Measurements from ENCODE around the gene CANX. TPM values are rescaled to one million over a fixed set of nuclear protein-coding genes. Genes with fewer than 3 reads are reported as not detected.
A peak's percentile ranks its signal among the peaks of the same experiment; 100 is the strongest.
"Not testable (repeated sequence)": the region's sequence is repeated elsewhere in the genome, so short reads cannot be mapped to it uniquely, and the experiment has no call there.

The CANX gene, protein sequence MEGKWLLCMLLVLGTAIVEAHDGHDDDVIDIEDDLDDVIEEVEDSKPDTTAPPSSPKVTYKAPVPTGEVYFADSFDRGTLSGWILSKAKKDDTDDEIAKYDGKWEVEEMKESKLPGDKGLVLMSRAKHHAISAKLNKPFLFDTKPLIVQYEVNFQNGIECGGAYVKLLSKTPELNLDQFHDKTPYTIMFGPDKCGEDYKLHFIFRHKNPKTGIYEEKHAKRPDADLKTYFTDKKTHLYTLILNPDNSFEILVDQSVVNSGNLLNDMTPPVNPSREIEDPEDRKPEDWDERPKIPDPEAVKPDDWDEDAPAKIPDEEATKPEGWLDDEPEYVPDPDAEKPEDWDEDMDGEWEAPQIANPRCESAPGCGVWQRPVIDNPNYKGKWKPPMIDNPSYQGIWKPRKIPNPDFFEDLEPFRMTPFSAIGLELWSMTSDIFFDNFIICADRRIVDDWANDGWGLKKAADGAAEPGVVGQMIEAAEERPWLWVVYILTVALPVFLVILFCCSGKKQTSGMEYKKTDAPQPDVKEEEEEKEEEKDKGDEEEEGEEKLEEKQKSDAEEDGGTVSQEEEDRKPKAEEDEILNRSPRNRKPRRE
- total RNA-seq (2021; ENCODE audit: unreplicated experiment) (766 TPM), Bru-seq, nascent RNA (percentile 97 among the genes with signal in this experiment), BruChase-seq, experiment 1, labeled RNA remaining after a 6-hour chase (percentile 99 among the genes with signal in this experiment), BruChase-seq, experiment 2, labeled RNA remaining after a 2-hour chase (percentile 99 among the genes with signal in this experiment)
- 772 and 862 TPM in 2 replicates for polyA plus RNA-seq (2012)
- long read RNA-seq, full-length matches to known transcripts = 1,013 of 1,305 reads
- long read RNA-seq, partial matches to known transcripts = 181 of 1,305 reads
- long read RNA-seq, other reads (novel, unspliced or antisense) = 111 of 1,305 reads

DNA sequence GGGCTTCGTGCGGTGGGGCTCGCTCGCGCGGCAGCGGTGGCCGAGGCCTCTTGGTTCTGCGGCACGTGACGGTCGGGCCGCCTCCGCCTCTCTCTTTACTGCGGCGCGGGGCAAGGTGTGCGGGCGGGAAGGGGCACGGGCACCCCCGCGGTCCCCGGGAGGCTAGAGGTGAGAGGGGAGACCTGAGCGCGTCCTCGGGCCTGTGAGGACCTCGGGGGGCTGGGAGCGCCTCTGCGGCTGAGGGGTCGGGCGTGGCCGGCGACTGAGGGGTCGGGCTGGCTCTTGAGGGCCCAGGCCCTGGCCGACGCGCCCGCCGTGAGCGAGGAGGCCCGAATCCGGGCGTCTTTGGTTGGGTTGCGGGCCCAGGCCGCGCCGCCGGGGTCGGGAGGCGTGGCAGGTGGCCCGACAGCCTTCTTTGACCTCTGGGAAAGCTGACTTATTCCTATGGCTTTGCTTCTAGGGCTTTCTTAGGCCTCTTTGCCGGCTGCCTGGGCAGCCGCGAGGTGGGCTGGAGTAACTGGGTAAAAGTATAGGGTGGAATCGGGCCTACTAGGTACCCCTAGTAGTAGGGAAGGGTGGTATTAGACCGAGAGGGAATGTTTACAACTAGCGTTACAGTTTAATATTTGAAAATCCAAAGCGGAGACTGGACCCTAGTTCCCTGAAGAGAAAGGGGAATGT lies at the start of gene CANX:
Gene CANX, plus strand, starts transcription at position 33 of the 681 bp plus-strand sequence. CDS start 6,715 bp downstream, outside the sequence.
- peak within 1 kb of the TSS; percentile 100 for H3K9ac ChIP-seq (ENCODE audit: low read length)
- H3K9me3 ChIP-seq (ENCODE audit: control insufficient read depth in 1 of 2, insufficient read depth in 1 of 2, low read depth in 1 of 2, low read length in 2 of 2) = no peaks in the 10 kb centered on the region
- ATAC-seq = peak; percentile 6
- RAD21 ChIA-PET (ENCODE audit: low non-redundant PET in 1 of 2, low total read pairs in 2 of 2, uncharacterized antibody in 2 of 2, unreplicated experiment in 2 of 2) = no interaction called here
- peak within 1 kb of the TSS; percentile 83 to 87 for H3K4me3 ChIP-seq (replicated peaks in 1 of 2; ENCODE audit: low read depth in 1 of 2, low read length in 2 of 2)
- no peaks in the 10 kb centered on the region for H3K27me3 ChIP-seq (ENCODE audit: insufficient read depth, low read length)
- H3K4me1 ChIP-seq (ENCODE audit: control insufficient read depth in 1 of 2, insufficient read depth in 2 of 2, low read length in 2 of 2) = peaks cover 4 to 27% of the 10 kb centered on the region in 2 experiments; a peak in 3 of 4 replicates
- POLR2A ChIA-PET = interaction anchor here (0.6 kb wide), 1 partner anchor 75 kb away, joined by 3 read pairs; the partner anchor contains the start of gene HNRNPH1
- DNase-seq (ENCODE audit: low read depth, low spot score) = no peak
- H3K79me2 ChIP-seq (ENCODE audit: insufficient read depth, low read length) = peaks cover 53% of the 10 kb centered on the region
- peaks cover 3% of the 10 kb centered on the region; the same call in 1 of the 2 replicates for H4K20me1 ChIP-seq (ENCODE audit: insufficient read depth)
- TF ChIP-seq POLR2AphosphoS5 (IDR thresholded peaks at IDR 0.05; ENCODE audit: low read depth, low read length) (peak; percentile 68), REST (IDR thresholded peaks at IDR 0.05; ENCODE audit: low read depth) (no peak), RAD21 (IDR thresholded peaks at IDR 0.05; ENCODE audit: low read depth) (no peak), EZH2phosphoT487 (IDR thresholded peaks at IDR 0.05; ENCODE audit: borderline replicate concordance) (no peak), POLR2A (IDR thresholded peaks at IDR 0.05; ENCODE audit: borderline replicate concordance, extremely low read depth, insufficient read depth, insufficient read length) (peak; percentile 51), JUND (IDR thresholded peaks at IDR 0.05) (no peak), SP1 (IDR thresholded peaks at IDR 0.05; ENCODE audit: low read depth) (no peak), YY1 (IDR thresholded peaks at IDR 0.05; ENCODE audit: extremely low read depth, insufficient replicate concordance, low read depth, low read length) (peak; percentile 40), TCF7L2 (IDR thresholded peaks at IDR 0.05; ENCODE audit: borderline replicate concordance, extremely low read depth, insufficient read depth, insufficient read length) (peak; percentile 15), ZFX (IDR thresholded peaks at IDR 0.05) (peak; percentile 94)
- peak within 1 kb of the TSS; percentile 98 for H3K27ac ChIP-seq (ENCODE audit: low read depth, low read length)
- peaks cover 0 to 31% of the 10 kb centered on the region in 2 experiments; a peak in 1 of 4 replicates for H3K36me3 ChIP-seq (ENCODE audit: control insufficient read depth in 1 of 2, insufficient read depth in 2 of 2, low read length in 2 of 2)
- H3K4me2 ChIP-seq (ENCODE audit: low read length) = peak within 1 kb of the TSS; percentile 86
- CTCF ChIA-PET = no interaction called here
- intact Hi-C loops (cut with micrococcal nuclease) = loop anchor here (1.0 to 2.0 kb wide), 3 partner anchors 21 to 76 kb away; partner anchors contain the start of gene HNRNPH1
- BruUV-seq (replicated peaks) = no TSS peak
- no peak within 1 kb of the TSS for H2AFZ ChIP-seq (ENCODE audit: low read depth, low read length, poor library complexity, severe bottlenecking)
- H3K9me2 ChIP-seq (ENCODE audit: insufficient read depth) = no peaks in the 10 kb centered on the region

- DNase-seq (ENCODE audit: low read depth, low spot score); POLR2A ChIA-PET; intact Hi-C loops (cut with micrococcal nuclease); CTCF ChIA-PET; H3K4me3 ChIP-seq (replicated peaks in 1 of 2; ENCODE audit: low read depth in 1 of 2, low read length in 2 of 2); H4K20me1 ChIP-seq (ENCODE audit: insufficient read depth); H3K36me3 ChIP-seq (ENCODE audit: control insufficient read depth in 1 of 2, insufficient read depth in 2 of 2, low read length in 2 of 2); H3K27me3 ChIP-seq (ENCODE audit: insufficient read depth, low read length); H3K27ac ChIP-seq (ENCODE audit: low read depth, low read length); H3K4me2 ChIP-seq (ENCODE audit: low read length); BruUV-seq (replicated peaks); ATAC-seq; H3K79me2 ChIP-seq (ENCODE audit: insufficient read depth, low read length); H2AFZ ChIP-seq (ENCODE audit: low read depth, low read length, poor library complexity, severe bottlenecking); H3K9ac ChIP-seq (ENCODE audit: low read length); RAD21 ChIA-PET (ENCODE audit: low non-redundant PET in 1 of 2, low total read pairs in 2 of 2, uncharacterized antibody in 2 of 2, unreplicated experiment in 2 of 2); H3K9me2 ChIP-seq (ENCODE audit: insufficient read depth); H3K9me3 ChIP-seq (ENCODE audit: control insufficient read depth in 1 of 2, insufficient read depth in 1 of 2, low read depth in 1 of 2, low read length in 2 of 2); H3K4me1 ChIP-seq (ENCODE audit: control insufficient read depth in 1 of 2, insufficient read depth in 2 of 2, low read length in 2 of 2): not testable (repeated sequence)
Observed at GRCh38 chr5:179649166-179649703, 49.5 kb upstream of the CANX start.

Measured in HCT116 (cell line).